Measurements from ENCODE around the gene GLCE. TPM values are rescaled to one million over a fixed set of nuclear protein-coding genes. Genes with fewer than 3 reads are reported as not detected.

Gene GLCE
- total and polyA plus RNA-seq, 7 experiments from 2014 or later: 3.0 to 8.8 (median 5.7) TPM

DNA sequence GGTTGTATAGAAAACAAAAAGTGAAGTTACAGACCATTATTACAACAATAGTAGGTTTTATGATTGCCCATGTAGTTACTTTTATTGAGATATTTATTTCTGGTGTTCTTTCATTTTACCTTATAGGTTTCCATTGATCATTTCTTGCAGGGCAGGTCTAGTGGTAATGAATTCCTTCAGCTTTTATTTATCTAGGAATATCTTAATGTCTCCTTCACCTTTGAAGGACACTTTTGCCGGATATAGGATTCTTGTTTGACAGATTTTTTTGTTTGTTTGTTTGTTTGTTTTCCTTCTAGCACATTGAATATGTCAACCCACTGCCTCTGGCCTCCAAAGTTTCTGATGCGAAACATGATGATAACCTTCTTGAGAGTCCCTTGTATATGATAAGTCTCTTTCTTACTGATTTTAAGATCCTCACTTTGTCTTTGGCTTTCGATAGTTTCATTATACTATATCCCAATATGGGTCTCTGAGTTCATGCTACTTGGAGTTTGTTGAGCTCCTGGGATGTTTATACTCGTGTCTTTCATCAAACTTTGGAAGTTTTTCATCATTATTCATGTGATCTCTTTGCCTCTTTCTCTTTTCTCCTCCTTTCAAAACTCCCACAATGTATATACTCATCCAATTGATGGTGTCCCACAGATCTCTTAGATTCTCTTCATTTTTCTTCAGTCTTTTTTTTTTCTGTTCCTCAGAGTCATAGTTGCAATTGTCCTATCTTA is 62.8 kb downstream of the GLCE start:
- no peak overlapping the region for H3K4me3 ChIP-seq (ENCODE audit: low read length)
- peaks cover 0 to 13% (median 0%) of the 10 kb centered on the region in 3 experiments for H3K9me3 ChIP-seq (ENCODE audit: control insufficient read depth in 2 of 3, low read length in 3 of 3)
- no peak overlapping the region for H3K27ac Mint-ChIP-seq
- H3K4me1 Mint-ChIP-seq: no peaks in the 10 kb centered on the region
- ATAC-seq (no peak), DNase-seq (no peak)
- intact Hi-C loops (cut with micrococcal nuclease): no loop called here
- peaks cover 0 to 41% (median 14%) of the 10 kb centered on the region in 11 donors for H3K9me3 Mint-ChIP-seq
- ChIA-PET CTCF (interaction anchor here (0.7 kb wide), 1 partner anchor 36 kb away, joined by 3 read pairs; no protein-coding TSS in a partner anchor), POLR2A (no interaction called here)
- H3K27me3 ChIP-seq (ENCODE audit: control insufficient read depth in 2 of 2, insufficient read depth in 2 of 2, low read length in 2 of 2): no peaks in the 10 kb centered on the region
- H3K36me3 ChIP-seq (ENCODE audit: control insufficient read depth in 2 of 3, insufficient read depth in 3 of 3, low read length in 3 of 3): peaks cover 0 to 6% (median 0%) of the 10 kb centered on the region in 3 experiments
- H3K36me3 Mint-ChIP-seq: peaks cover 0 to 41% (median 28%) of the 10 kb centered on the region in 5 donors
- no peak overlapping the region for H3K27ac ChIP-seq (ENCODE audit: low read depth, low read length)
- H3K27me3 Mint-ChIP-seq: peaks cover 0 to 7% (median 0%) of the 10 kb centered on the region in 5 donors
- no peaks in the 10 kb centered on the region for H3K4me1 ChIP-seq (ENCODE audit: control insufficient read depth in 2 of 2, insufficient read depth in 2 of 2, low read length in 2 of 2)
- no peak overlapping the region for H3K4me3 Mint-ChIP-seq

DNA sequence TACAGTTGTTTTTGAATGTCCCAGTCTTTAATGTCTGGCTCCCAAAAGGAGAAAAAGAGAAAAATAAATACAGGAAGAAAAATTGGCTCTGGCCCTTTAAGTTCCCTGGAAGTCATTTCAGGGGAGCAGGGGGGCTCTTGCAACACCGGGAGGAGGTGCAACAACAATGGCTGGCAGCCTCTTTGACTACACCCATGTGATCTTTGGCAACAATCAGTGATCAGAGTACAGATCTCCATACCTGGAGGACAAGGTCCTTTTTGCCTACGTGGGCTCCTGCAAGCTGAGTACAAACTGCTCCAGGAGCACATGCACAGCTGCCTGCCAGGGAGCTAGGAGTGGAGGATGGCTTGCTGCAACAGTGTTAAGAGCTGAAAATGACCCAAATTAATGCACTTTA is 63.9 kb downstream of the GLCE start:
- peaks cover 0 to 7% (median 0%) of the 10 kb centered on the region in 5 donors for H3K27me3 Mint-ChIP-seq

DNA sequence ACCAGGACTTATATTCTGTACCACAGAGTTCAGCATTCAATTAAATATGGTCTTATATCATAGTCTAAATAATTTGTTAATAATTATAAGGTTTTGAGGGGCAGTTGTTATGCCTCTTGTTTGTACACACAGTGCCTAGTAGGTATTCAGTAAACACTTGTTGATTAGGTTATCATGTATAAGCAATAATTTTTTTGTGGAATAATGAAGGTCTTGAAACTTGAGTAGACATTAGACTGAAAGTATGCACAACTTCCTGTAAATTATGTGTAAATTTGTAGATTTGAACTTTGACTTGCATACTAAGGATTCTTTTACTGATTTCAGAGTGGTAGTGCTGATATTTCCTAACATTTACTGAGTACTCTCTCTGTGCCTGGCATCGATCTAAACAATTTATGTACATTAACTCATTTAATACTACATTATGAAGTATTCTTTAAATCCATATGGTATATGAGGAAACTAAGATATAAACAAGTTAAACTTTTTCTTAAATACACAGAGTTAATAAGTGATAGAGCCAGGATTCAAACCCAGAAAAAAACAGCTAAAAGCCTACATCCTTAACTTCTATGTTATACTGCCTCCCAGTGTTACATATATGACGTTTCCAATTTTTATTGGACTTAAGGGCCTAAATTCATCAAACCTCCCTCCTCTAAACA is 65.1 kb downstream of the GLCE start:
- Histone ChIP-seq H3K27ac (ENCODE audit: low read depth, low read length) (no peak overlapping the region), H3K36me3 (ENCODE audit: control insufficient read depth in 2 of 3, insufficient read depth in 3 of 3, low read length in 3 of 3) (peaks cover 0 to 6% (median 0%) of the 10 kb centered on the region in 3 experiments), H3K4me1 (ENCODE audit: control insufficient read depth in 2 of 2, insufficient read depth in 2 of 2, low read length in 2 of 2) (no peaks in the 10 kb centered on the region), H3K27me3 (ENCODE audit: control insufficient read depth in 2 of 2, insufficient read depth in 2 of 2, low read length in 2 of 2) (no peaks in the 10 kb centered on the region), H3K4me3 (ENCODE audit: low read length) (no peak overlapping the region), H3K9me3 (ENCODE audit: control insufficient read depth in 2 of 3, low read length in 3 of 3) (peaks cover 0 to 13% (median 0%) of the 10 kb centered on the region in 3 experiments)
- ATAC-seq: no peak
- no peak for DNase-seq
- ChIA-PET POLR2A (no interaction called here), CTCF (no interaction called here)
- Mint-ChIP-seq H3K4me3 (no peak overlapping the region), H3K4me1 (no peaks in the 10 kb centered on the region), H3K36me3 (peaks cover 0 to 52% (median 37%) of the 10 kb centered on the region in 5 donors), H3K27ac (no peak overlapping the region), H3K9me3 (peaks cover 0 to 38% (median 14%) of the 10 kb centered on the region in 11 donors), H3K27me3 (peaks cover 0 to 4% (median 0%) of the 10 kb centered on the region in 5 donors)
- intact Hi-C loops (cut with micrococcal nuclease): loop anchor here (1.0 kb wide), 1 partner anchor 166 kb away; no protein-coding TSS in a partner anchor

More for the DNA sequence above, 63.9 kb downstream of the GLCE start:
- Histone ChIP-seq H3K4me3 (ENCODE audit: low read length) (no peak overlapping the region), H3K27ac (ENCODE audit: low read depth, low read length) (no peak overlapping the region), H3K4me1 (ENCODE audit: control insufficient read depth in 2 of 2, insufficient read depth in 2 of 2, low read length in 2 of 2) (no peaks in the 10 kb centered on the region), H3K27me3 (ENCODE audit: control insufficient read depth in 2 of 2, insufficient read depth in 2 of 2, low read length in 2 of 2) (no peaks in the 10 kb centered on the region), H3K9me3 (ENCODE audit: control insufficient read depth in 2 of 3, low read length in 3 of 3) (peaks cover 0 to 13% (median 0%) of the 10 kb centered on the region in 3 experiments), H3K36me3 (ENCODE audit: control insufficient read depth in 2 of 3, insufficient read depth in 3 of 3, low read length in 3 of 3) (peaks cover 0 to 6% (median 0%) of the 10 kb centered on the region in 3 experiments)
- CTCF ChIA-PET: no interaction called here
- peaks cover 0 to 41% (median 14%) of the 10 kb centered on the region in 11 donors for H3K9me3 Mint-ChIP-seq
- DNase-seq (no peak), ATAC-seq (no peak)
- intact Hi-C loops (cut with micrococcal nuclease): no loop called here
- POLR2A ChIA-PET: no interaction called here
- peaks cover 0 to 49% (median 40%) of the 10 kb centered on the region in 5 donors for H3K36me3 Mint-ChIP-seq
- no peaks in the 10 kb centered on the region for H3K4me1 Mint-ChIP-seq
- H3K4me3 Mint-ChIP-seq: no peak overlapping the region
- no peak overlapping the region for H3K27ac Mint-ChIP-seq

DNA sequence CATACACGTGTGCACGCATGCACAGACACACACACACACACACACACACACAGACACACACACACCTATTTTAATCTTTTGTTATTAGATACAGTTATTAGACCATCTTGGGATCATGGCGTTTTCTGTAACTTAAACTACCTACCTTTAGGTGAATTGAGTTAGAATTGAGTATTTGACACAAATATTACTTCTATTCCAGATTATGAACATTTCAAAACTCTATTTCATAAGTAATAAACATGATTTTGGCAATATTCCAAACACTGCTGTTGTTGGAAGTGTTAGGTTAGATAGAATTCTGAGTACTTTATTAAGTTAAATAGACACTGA is 65.6 kb downstream of the GLCE start:
- Mint-ChIP-seq H3K4me1 (no peaks in the 10 kb centered on the region), H3K27me3 (peaks cover 0 to 2% (median 0%) of the 10 kb centered on the region in 5 donors), H3K27ac (no peak overlapping the region), H3K9me3 (peaks cover 0 to 33% (median 14%) of the 10 kb centered on the region in 11 donors), H3K36me3 (peaks cover 0 to 52% (median 37%) of the 10 kb centered on the region in 5 donors), H3K4me3 (no peak overlapping the region)
- H3K27me3 ChIP-seq (ENCODE audit: control insufficient read depth in 2 of 2, insufficient read depth in 2 of 2, low read length in 2 of 2): no peaks in the 10 kb centered on the region
- ATAC-seq (no peak), DNase-seq (no peak)
- no peak overlapping the region for H3K4me3 ChIP-seq (ENCODE audit: low read length)
- ChIA-PET POLR2A (no interaction called here), CTCF (no interaction called here)
- no peak overlapping the region for H3K27ac ChIP-seq (ENCODE audit: low read depth, low read length)
- intact Hi-C loops (cut with micrococcal nuclease): no loop called here
- peaks cover 0 to 6% (median 0%) of the 10 kb centered on the region in 3 experiments for H3K36me3 ChIP-seq (ENCODE audit: control insufficient read depth in 2 of 3, insufficient read depth in 3 of 3, low read length in 3 of 3)
- H3K4me1 ChIP-seq (ENCODE audit: control insufficient read depth in 2 of 2, insufficient read depth in 2 of 2, low read length in 2 of 2): no peaks in the 10 kb centered on the region
- peaks cover 0 to 13% (median 0%) of the 10 kb centered on the region in 3 experiments for H3K9me3 ChIP-seq (ENCODE audit: control insufficient read depth in 2 of 3, low read length in 3 of 3)

DNA sequence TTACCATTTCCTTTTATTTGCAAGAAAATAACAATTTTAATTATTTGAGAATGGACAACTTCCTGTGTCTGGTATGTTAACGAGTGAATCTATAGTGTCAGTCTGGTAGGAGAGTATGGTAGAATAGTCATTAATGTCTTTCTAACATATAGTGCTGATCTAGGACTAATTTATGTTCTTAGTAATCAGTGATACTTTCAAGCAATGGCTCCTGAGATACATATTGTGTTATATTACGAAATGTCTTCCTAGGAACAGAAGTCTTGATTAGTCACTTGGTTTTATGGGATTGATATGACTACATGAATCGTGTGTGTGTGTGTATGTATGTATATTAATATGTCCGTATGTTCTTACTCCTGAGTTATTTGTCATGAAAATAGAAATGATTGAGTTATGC is 71.7 kb downstream of the GLCE start:
- Mint-ChIP-seq H3K9me3 (no peaks in the 10 kb centered on the region), H3K36me3 (peaks cover 0 to 31% (median 15%) of the 10 kb centered on the region in 5 donors), H3K4me1 (no peaks in the 10 kb centered on the region), H3K27ac (no peak overlapping the region), H3K27me3 (peaks cover 0 to 2% (median 0%) of the 10 kb centered on the region in 5 donors), H3K4me3 (no peak overlapping the region)
- Histone ChIP-seq H3K9me3 (ENCODE audit: control insufficient read depth in 2 of 3, low read length in 3 of 3) (no peaks in the 10 kb centered on the region), H3K27ac (ENCODE audit: low read depth, low read length) (no peak overlapping the region), H3K27me3 (ENCODE audit: control insufficient read depth in 2 of 2, insufficient read depth in 2 of 2, low read length in 2 of 2) (no peaks in the 10 kb centered on the region), H3K4me3 (ENCODE audit: low read length) (no peak overlapping the region), H3K4me1 (ENCODE audit: control insufficient read depth in 2 of 2, insufficient read depth in 2 of 2, low read length in 2 of 2) (no peaks in the 10 kb centered on the region), H3K36me3 (ENCODE audit: control insufficient read depth in 2 of 3, insufficient read depth in 3 of 3, low read length in 3 of 3) (no peaks in the 10 kb centered on the region)
- intact Hi-C loops (cut with micrococcal nuclease): no loop called here
- ATAC-seq (no peak), DNase-seq (no peak)
- POLR2A ChIA-PET: no interaction called here
- CTCF ChIA-PET: no interaction called here

DNA sequence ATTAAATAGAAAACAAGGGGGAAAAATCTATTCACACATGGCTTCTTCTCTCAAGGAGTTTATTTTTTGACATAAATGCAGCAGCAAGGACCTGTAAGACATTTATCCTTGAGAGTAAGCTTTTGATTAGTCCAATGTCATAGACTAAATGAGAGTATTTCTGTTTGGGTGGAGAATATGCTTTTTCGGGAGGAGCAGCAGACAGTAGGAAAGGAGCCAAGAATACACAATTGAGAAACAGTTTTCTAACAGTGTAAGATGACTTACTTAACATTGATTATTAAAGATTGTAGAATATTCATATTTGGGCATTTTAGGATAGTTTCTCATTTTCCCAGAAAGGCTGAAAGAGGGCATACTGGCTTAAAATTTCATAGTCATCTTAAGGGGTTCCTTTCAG is 72.3 kb downstream of the GLCE start:
- Histone ChIP-seq H3K27me3 (ENCODE audit: control insufficient read depth in 2 of 2, insufficient read depth in 2 of 2, low read length in 2 of 2) (no peaks in the 10 kb centered on the region), H3K9me3 (ENCODE audit: control insufficient read depth in 2 of 3, low read length in 3 of 3) (no peaks in the 10 kb centered on the region), H3K27ac (ENCODE audit: low read depth, low read length) (no peak overlapping the region), H3K36me3 (ENCODE audit: control insufficient read depth in 2 of 3, insufficient read depth in 3 of 3, low read length in 3 of 3) (no peaks in the 10 kb centered on the region), H3K4me1 (ENCODE audit: control insufficient read depth in 2 of 2, insufficient read depth in 2 of 2, low read length in 2 of 2) (no peaks in the 10 kb centered on the region), H3K4me3 (ENCODE audit: low read length) (no peak overlapping the region)
- CTCF ChIA-PET: no interaction called here
- Mint-ChIP-seq H3K4me1 (no peaks in the 10 kb centered on the region), H3K27me3 (peaks cover 0 to under 1% (median 0%) of the 10 kb centered on the region in 5 donors), H3K4me3 (no peak overlapping the region), H3K27ac (no peak overlapping the region), H3K9me3 (no peaks in the 10 kb centered on the region), H3K36me3 (peaks cover 0 to 28% (median 15%) of the 10 kb centered on the region in 5 donors)
- DNase-seq (no peak), ATAC-seq (no peak)
- POLR2A ChIA-PET: no interaction called here
- intact Hi-C loops (cut with micrococcal nuclease): no loop called here

All from naive thymus-derived CD4-positive, alpha-beta T cell (primary cell).